Right kidney (tissue), 1 donor: ENCODE results near the gene BRICD5.

Experiments
- DNase-seq: peaks from one replicate; pipeline ENCODE4 v3.0.0-alpha.2; 2016

The BRICD5 gene

GRCh38 chr16:2237493-2238149, 27.0 kb upstream of the BRICD5 start:
- peak; percentile 57 for DNase-seq

GRCh38 chr16:2237102-2237482, 26.4 kb upstream of the BRICD5 start:
- DNase-seq: no peak

- DNase-seq: peak; percentile 64
Measured at GRCh38 chr16:2236337-2237101, 25.9 kb upstream of the BRICD5 start, which contains the start of gene DNASE1L2. Gene DNASE1L2 (plus strand): TSS chr16:2236444. CDS start chr16:2236817, 373 bp downstream.

GRCh38 chr16:2235695-2236336, 25.2 kb upstream of the BRICD5 start:
- DNase-seq: no peak

GRCh38 chr16:2235234-2235651, 24.6 kb upstream of the BRICD5 start:
- DNase-seq: no peak

- no peak for DNase-seq
Measured at GRCh38 chr16:2234813-2235170, 24.1 kb upstream of the BRICD5 start.

GRCh38 chr16:2233872-2234812, 23.5 kb upstream of the BRICD5 start:
- no peak for DNase-seq

GRCh38 chr16:2233046-2233775, 22.5 kb upstream of the BRICD5 start:
- no peak for DNase-seq

GRCh38 chr16:2232094-2232990, 21.7 kb upstream of the BRICD5 start:
- no peak for DNase-seq

GRCh38 chr16:2231016-2231931, 20.6 kb upstream of the BRICD5 start:
- DNase-seq: no peak

GRCh38 chr16:2230376-2230775, 19.7 kb upstream of the BRICD5 start:
- DNase-seq: no peak

- no peak for DNase-seq
Measured at GRCh38 chr16:2229632-2230250, 19.1 kb upstream of the BRICD5 start.

- DNase-seq: no peak
Measured at GRCh38 chr16:2229091-2229490, 18.4 kb upstream of the BRICD5 start.

- DNase-seq: no peak
Measured at GRCh38 chr16:2228161-2228824, 17.6 kb upstream of the BRICD5 start.

- DNase-seq: no peak
Measured at GRCh38 chr16:2226918-2227317, 16.3 kb upstream of the BRICD5 start.

- DNase-seq: no peak
Measured at GRCh38 chr16:2226245-2226793, 15.7 kb upstream of the BRICD5 start.

GRCh38 chr16:2223942-2224486, 13.4 kb upstream of the BRICD5 start:
- no peak for DNase-seq
